NCI-H1694 treated with DMSO at 0.1 percent for 48 hours (cell line): ENCODE data around the gene GAPVD1.
"Not testable (repeated sequence)": the region's sequence is repeated elsewhere in the genome, so short reads cannot be mapped to it uniquely, and the experiment has no call there.

ENCODE experiments used
- DNase-seq: peaks from one replicate; lab custom pipeline; 2025; lab: John Stamatoyannopoulos, UW

Gene GAPVD1

DNA sequence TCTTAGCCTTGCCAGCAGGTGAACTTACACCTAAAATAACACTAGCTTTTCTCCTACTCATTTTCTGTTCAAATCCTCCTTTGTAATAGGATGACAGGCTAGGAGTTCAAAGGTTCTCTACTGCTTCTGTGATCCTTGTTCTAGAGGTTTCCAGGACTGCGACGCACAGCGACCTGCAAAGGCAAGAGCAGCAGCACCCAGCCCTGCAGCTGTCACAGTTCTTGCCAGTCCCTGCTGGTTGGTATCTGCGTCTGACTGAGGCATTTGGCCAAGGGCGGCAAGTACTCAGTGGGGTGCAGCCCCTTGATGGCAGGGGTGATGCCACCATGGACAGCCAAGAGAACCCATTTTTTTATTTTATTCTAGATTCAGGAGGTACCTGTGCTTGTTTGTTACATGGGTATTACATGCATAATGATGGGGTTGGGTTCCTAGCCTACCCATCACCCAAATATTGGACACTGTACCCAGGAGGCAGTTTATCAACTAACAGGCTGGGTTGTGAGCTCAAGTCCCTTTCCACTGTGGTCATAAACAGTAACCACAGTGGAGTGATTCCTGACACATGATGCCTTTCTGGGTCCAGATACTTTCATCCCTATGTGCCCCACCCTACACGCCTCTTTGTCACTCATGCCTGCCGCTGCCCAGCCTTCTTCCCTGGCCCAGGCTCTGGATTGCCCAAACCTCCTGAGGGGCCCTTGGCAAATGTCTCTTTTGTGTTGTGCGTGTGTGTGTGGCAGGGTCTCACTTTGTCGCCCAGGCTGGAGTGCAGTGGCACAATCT lies 111.0 kb downstream of the GAPVD1 start:
- no peak for DNase-seq

DNA sequence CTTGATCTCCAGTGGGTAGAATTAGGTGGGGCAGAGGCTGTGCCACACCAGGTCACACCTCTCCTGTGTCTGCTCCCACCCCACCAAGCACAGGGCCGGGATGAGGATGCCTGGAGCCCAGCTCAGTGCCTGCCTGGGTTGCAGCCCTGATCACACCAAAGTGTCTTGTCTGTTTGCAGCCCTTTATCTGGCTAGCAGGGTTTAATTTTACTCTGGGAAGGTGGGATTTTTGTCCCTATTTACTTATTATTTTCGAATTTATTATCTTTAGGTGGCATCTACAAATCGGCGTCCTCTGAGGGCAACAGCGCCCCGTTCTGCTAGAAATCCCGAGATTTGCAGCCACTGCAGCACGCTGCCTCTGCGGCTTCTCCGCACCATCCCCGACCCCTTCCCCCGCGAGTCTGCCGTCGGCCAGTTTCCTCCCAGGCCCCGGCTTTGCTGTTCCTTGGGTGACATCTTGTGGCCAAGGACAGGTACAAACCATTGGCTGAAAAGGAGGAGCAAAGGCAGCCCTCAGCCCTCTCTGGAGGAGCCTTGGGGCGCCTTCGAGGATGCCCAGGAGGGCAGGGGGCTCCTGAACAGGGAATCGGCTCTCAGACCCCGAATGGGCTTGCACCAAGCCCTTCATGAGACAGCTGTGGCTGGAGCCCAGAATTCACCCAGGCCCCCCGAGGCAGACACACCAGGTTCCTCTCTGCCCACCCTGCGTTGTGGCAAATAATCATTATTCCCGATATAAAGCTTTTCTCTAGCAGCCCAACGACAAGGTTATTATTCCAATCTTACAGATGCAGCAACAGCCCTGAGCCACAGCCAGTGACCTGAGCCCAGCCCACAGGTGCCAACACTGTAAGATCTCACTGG lies 113.0 kb downstream of the GAPVD1 start:
- DNase-seq = peak; percentile 69

DNA sequence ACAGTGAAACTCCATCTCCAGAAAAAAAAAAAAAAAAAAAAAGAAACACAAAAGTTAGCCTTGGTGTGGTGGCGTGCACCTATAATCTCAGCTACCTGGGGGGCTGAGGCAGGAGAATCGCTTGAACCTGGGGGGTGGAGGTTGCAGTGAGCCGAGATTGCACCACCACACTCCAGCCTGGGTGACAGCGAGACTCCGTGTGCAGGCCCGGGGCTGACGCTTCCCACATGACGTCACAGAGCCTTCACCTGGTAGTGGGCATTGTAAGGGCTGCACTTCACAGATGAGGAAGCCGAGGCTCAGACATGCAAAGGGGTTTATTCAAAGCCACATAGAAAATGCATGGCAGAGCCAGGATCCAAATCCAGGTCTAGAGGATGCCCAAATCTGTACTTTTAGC lies 114.2 kb downstream of the GAPVD1 start:
- DNase-seq = no peak

DNA sequence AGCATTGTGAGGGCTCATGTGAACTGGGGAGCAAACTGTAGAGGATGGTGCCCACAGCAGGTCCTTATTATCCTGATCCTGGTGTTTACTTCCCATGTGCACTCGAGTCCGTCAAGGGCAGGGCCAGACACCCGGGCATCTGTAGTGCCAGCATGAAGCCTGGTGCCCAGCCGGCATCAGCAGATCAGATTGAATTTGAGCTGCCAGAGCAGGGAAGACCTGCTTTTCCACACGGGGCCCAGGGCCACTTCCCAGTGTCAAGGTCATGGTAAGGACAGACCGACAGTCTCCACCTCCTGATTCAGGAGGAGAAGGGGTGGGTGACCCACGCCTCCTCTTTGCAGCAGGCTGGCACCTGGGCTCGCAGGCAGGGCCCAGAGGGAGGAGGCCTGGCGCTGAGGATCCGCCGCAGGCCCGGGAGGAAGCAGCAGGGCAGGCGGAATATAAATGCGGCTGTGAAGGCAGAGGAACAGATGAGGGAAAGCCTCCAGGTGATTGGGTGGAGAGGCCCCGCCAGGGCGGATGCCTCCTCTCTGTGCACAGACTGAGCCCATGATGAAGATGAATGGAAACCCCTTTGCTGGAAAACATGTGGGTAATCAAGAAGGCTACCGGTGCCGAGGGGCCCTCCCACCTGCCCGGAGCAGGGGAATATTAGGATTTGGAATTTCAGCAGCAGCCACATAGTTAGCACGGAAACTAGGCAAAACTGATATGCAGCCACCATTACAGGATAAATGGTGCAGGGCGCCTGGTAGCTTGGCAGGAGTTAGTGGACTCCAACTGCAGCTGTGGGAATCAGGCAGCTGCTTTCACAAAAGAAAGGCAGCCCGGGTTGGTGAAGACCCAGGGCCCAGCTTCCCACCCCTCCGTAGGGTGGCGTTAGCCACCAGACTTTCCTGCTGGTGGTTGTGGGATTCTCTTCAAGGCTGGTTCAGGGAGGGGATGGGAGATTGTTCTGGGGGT lies 114.9 kb downstream of the GAPVD1 start:
- DNase-seq = no peak

DNA sequence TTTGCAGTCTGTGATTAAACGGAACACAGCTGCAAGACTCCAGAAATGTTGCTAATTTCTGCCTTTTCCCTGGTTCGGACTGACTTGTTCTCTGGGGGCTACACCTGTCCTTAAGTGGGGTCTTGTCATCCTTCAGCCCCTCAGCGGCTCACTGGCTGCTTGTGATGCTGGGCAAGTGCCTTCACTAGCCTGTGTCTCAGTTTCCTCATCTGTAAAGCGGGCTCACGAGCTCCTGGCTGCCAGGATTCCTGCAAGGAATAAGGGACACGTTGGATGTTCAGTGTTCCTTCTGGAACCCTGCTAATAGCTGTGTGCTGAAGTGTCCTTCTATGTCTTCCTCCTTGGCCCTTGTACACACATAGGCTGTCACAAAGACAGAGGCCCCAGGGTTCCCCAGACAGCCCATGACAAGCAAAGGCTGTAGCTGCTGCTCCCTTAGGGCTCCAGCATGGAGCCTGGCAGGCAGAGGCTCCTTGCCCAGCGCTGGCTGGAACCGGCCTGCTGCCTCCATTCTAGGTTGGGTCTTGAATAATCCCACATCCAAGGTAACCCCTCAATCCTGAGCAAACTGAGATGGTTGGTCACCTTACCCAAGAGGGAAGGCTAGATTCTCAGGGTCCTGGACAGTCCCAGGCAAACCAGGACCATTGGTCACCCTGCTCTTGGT lies 116.1 kb downstream of the GAPVD1 start:
- no peak for DNase-seq

DNA sequence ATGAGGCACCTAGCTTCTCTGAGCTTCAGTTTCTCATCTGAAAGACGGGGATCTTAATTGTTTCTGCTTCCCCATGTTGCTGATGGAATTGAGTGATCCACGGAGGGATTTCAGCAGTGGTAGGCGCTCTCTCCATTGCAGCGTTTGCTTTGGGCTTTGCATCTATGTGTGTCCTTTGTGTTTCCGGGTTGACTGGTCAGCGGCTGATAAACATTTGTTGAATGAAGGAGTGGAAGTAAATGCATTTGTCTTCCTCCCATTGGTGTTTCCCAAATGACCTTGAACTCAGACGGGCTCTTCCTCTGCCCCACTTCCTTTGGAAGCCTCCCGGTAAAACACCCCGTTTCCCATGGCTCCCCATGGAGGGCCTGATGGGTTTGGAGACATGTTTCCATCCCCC lies 117.2 kb downstream of the GAPVD1 start:
- no peak for DNase-seq

DNA sequence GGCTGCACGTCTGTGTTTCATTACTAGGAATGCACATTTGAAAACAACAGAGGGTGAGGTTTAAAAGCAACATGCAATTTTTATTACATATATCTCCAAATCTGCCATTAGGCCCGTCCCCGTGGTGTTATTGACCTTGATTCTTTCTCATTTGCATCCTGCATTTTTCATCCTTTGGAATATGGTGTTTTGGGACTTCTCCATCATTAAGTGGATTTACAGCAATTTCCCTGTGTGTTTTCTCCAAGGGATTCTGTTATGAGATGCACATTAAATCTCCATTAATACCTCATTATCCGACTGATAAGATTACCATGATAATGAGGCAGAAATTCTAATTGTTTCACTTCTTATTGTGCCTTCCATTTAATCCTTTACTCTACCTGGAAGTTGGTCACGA lies 117.6 kb downstream of the GAPVD1 start:
- DNase-seq = no peak

DNA sequence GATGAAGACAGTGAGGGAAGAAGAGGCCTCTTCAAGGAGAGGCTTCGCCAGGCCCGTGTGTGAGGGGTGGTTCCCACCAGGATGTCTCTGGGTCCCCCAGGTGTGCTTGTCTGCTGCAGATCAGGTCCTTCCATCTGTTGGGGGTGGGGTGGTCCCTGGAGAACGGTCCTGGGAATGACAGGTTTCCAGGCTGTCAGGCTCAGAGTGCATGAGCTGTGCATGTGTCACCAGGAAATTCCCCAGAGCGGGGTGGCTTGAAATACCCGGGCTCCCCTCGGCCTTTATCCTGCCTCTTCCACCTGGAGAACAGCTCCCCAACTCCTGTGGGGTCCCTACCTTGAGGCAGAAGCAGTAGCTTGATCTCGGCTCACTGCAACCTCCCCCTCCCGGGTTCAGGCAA lies 118.8 kb downstream of the GAPVD1 start:
- no peak for DNase-seq

DNA sequence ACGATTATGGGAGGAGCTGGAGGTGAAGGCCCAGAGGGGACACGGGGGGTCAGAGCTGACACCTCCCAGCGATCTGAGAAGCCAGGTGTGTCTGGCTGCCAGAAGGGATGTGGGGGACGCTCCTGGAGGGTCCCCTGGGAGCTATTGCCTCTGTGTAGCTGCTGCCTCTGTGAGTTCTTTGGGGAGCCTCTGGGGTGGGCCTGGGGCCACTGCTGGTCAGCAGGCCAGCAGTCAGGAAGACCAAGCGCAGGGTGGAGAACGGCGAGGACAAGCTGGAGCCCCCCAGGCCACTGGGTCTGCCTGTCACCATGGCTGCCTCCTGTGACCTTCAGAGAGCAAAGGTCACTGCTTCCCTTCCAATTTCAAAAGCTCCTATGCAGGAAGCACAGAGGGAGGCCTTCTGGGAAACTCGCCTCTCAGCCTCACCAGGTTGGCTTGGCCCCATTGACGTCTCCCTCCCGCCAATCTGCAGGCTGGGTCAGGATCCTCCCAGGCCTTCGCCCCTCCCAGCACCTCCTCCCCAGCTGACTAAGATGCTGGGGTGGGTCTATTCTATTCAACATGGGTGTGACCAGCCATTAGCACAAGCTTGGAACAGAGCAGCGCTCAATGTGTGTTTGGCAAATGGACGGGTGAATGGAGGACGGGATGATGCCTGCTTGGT lies 126.4 kb downstream of the GAPVD1 start:
- DNase-seq = no peak

DNA sequence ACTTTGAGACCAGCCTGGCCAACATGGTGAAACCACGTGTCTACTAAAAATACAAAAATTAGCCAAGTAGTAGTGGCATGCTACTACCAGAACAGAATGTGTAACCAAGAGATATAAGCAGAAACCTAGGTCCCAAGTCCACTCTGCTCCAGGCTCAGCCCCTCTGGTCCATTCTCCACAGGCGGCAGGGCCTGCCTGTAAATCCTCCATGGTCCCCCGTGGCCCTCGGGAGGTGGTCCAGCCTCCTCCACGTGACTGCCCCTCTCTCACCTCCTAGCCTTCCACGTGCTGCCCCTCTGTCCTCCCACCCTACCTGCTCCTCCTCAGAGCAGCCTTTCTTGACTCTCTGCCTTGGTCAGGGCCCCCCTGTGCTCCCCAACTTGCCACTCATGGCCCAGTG lies 127.4 kb downstream of the GAPVD1 start:
- no peak for DNase-seq

DNA sequence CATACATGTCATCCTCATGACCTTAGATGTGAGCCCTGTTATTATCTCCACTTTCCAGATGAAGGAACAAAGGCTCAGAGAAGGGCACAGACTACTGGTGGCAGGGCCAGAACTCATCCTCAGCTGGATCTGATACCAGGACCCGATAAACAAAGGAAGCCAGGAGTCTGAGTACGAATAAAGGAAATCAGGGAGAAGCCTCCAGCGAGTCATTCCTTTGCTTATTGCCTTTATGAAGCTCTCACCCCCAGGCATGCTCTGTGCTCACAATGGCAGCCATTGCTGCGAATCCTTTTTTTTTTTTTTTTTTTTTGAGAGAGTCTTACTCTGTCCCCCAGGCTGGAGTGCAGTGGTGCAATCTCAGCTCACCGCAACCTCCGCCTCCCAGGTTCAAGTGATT lies 130.1 kb downstream of the GAPVD1 start:
- DNase-seq = no peak

DNA sequence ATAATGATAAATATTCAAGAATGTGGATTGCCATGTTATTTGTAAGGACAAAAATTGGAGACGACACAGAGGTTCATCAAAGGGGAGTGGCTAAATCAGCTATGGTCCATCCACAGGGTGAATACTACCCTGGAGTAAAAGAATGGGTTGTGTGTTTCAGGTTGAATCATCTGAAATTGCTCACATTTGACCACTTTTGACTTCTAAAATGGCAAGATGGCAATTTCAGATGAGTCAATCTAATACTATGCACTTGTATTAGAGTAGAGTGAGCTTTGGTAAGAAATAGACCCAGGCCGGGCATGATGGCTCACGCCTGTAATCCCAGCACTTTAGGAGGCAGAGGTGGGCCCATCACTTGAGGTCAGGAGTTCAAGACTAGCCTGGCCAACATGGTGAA lies 131.8 kb downstream of the GAPVD1 start:
- no peak for DNase-seq

DNA sequence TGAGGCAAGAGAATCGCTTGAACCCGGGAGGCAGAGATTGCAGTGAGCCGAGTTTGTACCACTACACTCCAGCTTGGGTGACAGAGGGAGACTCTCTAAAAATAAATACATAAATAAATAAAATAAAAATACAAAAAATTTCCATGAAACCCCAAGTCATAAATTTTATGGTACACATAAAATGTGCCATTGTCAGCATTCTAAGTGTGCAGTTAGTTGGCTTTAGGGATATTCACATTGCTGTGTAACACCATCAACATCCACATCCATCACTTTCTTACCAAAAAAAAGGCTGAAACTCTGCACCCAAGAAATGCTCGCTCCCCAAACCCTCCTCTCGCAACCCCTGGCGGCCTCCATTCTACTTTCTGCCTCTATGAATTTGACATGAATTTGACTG lies 135.2 kb downstream of the GAPVD1 start:
- DNase-seq = no peak

DNA sequence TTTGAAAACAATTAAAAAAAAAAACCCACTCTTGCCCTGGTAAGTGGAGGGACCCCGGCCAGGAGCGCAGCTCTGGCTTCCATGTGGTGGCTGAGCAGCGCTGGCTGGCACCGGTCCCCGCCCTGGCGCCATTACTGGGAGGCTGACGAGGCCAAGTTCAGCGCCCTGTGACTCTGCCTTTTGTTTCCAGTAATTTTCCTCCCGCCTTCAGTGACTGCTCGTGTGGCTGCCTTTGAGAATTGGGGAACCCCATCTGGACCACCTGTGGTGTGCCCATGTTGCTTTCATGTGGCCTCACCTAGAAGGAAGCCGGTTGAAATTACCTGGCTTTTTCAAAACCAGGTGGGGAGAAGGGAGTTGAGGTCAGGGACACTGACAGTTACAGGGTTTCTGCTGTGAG lies 136.1 kb downstream of the GAPVD1 start:
- DNase-seq = no peak

DNA sequence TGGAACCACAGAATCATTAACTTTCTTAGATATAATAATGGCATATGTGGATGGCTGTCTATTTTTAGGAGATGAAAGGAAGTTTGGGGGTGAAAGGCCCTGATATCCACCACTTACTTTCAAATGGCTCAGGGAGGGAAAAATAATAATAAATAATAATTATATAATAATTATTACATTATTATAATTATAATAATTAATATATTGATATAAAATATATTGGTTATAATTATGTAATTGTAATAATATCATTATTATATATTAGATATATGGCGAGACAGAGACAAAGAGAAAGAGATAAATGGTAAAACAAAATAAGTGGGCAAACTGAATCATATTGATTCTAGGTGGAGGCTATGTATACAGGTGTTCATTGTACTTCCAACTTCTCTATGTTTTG lies 136.6 kb downstream of the GAPVD1 start:
- DNase-seq = no peak

DNA sequence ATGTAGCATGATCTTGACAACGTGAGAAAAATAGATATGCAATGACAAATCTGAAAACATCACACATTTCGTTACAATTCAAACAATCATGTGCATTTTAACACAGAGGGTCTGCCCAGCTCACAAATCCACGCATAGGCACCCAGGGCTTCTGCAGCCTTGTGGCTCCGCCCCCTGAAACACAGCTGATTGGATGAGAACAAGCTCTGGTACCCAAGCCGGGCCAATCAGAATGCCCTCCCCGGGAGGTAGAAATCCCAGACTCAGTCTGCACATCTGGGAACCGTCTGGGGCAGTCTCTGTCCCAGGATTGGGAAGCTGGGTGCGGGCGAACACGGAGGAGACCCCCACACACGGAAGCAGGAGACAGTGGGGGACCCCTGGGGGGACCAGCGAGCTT lies 137.5 kb downstream of the GAPVD1 start:
- DNase-seq = no peak

DNA sequence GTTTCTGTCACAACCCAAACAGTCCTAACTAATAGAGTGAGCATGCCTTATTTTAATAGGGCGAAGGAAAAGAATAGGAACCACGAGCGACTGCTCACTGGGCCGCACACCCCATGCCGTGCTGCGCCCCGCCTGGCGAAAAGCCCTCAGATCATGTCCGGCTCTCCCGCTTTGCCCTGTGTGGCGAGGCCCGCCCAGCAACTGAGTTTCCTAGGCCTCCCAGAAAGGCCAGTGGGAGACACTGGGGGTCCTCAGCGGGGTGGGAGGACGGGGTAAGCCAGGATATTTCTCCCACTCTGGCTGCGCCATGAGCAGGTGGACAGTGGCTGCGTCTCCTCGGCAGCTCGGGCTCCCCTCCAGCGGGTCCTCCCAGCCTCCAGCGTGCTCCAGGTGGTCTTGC lies 138.0 kb downstream of the GAPVD1 start:
- DNase-seq = no peak

DNA sequence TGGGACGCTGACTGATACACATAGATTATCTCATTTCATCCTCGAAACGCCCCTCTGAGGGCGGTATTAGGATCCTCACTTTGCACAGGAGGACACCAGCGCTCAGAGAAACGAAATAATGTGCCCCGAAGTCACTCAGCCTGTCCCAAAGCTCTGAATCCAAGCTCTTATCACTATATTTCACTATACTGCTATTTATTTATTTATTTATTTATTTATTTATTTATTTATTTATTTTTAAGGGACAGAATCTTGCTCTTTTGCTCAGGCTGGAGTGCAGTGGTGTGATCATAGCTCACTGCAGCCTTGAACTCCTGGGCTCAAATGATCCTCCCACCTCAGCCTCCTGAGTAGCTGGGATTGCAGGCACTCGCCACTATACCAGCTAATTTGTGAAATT lies 138.6 kb downstream of the GAPVD1 start:
- DNase-seq = not testable (repeated sequence)

DNA sequence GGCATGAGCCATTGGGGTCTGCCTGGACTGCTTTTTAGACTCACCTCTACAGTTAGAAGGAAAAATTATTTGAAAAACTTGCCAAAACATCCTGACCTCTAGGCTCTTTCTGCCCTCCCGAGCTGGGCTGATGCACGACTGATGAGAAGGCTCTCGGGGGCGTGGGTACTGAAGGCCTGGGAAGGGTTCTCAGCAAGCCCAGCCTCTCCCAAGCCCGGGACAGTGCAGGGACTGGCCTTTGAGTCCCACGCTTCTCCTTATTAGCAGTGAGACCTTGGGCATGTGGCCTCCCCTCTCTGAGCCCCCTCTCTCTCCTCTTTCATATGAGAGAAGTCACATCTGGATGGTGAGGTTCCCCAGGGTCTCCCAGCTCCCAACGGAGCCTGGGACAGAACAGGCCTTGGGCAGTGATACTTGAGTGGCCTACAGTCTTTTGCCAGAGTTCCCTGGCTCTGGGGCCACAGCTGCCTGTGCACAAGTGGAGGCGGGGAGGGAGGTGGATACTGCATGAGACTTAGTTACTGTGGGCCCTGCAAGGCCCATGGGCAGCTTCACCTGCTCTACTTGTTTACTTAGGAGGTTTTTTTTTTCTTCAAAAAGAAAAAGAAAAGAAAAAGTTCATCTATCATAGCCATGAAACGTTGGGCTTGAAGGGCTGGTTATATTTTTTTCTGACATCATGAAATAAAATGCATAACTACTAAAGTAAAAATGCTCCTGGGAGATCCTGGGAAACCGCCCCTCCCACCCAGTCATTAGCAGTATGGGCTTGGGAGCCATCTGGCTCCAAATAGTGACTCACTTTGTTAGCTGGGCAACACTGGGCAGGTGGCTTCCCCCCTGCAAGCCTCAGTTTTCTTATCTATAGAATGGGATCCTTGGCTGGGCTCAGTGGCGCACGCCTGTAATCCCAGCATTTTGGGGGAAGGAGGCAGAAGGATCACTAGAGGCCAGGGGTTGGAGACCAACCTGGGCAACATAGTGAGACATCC lies 139.4 kb downstream of the GAPVD1 start:
- DNase-seq = no peak

DNA sequence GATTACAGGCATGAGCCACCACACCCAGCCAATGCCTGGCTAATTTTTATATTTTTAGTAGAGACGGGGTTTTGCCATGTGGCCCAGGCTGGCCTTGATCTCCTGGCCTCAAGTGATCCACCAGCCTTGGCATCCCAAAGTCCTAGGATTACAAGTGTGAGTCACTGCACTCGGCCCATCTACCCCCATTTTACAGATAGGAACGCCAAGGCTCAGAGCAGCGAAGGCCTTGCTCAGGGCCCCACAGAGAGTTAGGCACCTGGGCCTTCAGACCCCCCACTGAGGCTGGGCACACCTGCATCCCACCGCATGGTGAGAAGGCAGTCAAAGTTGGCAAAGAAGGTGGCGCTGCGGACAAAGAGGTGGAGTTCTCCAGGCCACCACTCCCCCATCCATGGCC lies 143.1 kb downstream of the GAPVD1 start:
- no peak for DNase-seq
